ENCODE measurements around the gene SPTLC3. TPM values are rescaled to one million over a fixed set of nuclear protein-coding genes. Genes with fewer than 3 reads are reported as not detected.

The SPTLC3 gene
- total and polyA plus RNA-seq, 2 of the 13 experiments (the other 11 are each of a cell fraction or from before 2014, with no cell fraction given), result 20.5 to 95.6 TPM

- H3K4me3 ChIP-seq (replicated peaks in 1 of 3; ENCODE audit: insufficient read depth in 1 of 3, low read depth in 2 of 3, low read length in 3 of 3), result no peak overlapping the region
- no peaks in the 10 kb centered on the region for H4K20me1 ChIP-seq (ENCODE audit: insufficient read depth, low read length)
- no peak overlapping the region for H3K9ac ChIP-seq (ENCODE audit: insufficient read depth, low read depth, low read length)
- no peak overlapping the region for H3K4me2 ChIP-seq (ENCODE audit: low read depth, low read length)
- DNase-seq (ENCODE audit: low spot score) (no peak), ATAC-seq (no peak), FAIRE-seq (no peak)
- POLR2A ChIA-PET, result no interaction called here
- peaks cover 35% of the 10 kb centered on the region for H3K4me1 ChIP-seq (ENCODE audit: insufficient read depth, low read length)
- H3K27ac ChIP-seq (ENCODE audit: extremely low read length, insufficient read depth, low read length), result no peak overlapping the region
- no TSS peak for BruUV-seq (replicated peaks)
- peaks cover 17 to 43% of the 10 kb centered on the region in 2 experiments; a peak in 4 of 5 replicates for H3K36me3 ChIP-seq (replicated peaks in 1 of 2; ENCODE audit: control insufficient read depth in 1 of 2, insufficient read depth in 2 of 2, low read length in 2 of 2)
- no peaks in the 10 kb centered on the region for H3K27me3 ChIP-seq (ENCODE audit: control insufficient read depth in 1 of 2, insufficient read depth in 2 of 2, low read length in 2 of 2)
- CTCF ChIA-PET (ENCODE audit: low intra/inter-chr PET ratio, low total read pairs), result interaction anchor here (0.9 to 3.7 kb wide), 5 partner anchors 143 to 428 kb away, joined by 3 to 57 read pairs (median 19); no protein-coding TSS in a partner anchor
- in situ Hi-C loops (cut with HindIII; ENCODE audit: extremely low pct_ligation_motif_present, low pct_unique_long_range_greater_than_20kb), result loop anchor here (5.0 kb wide), 2 partner anchors 134 to 429 kb away; no protein-coding TSS in a partner anchor
- H3K9me3 ChIP-seq (ENCODE audit: low read length), result no peaks in the 10 kb centered on the region
- no peaks in the 10 kb centered on the region for H3K79me2 ChIP-seq (ENCODE audit: insufficient read depth, low read length)
- no peak overlapping the region for H2AFZ ChIP-seq (ENCODE audit: low read length)
- intact Hi-C loops (cut with micrococcal nuclease; ENCODE audit: unreplicated experiment), result loop anchor here (1.0 to 10.0 kb wide), 7 partner anchors 127 to 654 kb away; no protein-coding TSS in a partner anchor
- WGBS (ENCODE audit: low lambda C conversion rate), result 100% methylated on average over 1 of the region's 1 CpG
- no peak for TF ChIP-seq RAD51 (IDR thresholded peaks at IDR 0.05; ENCODE audit: borderline replicate concordance)
- no peak for TF ChIP-seq ZNF543 (CRISPR knock-in tag; IDR thresholded peaks at IDR 0.05)
- no peak for TF ChIP-seq CREB1 (IDR thresholded peaks at IDR 0.05)
- TF ChIP-seq CREB1 (CRISPR knock-in tag; IDR thresholded peaks at IDR 0.05), result no peak
- TF ChIP-seq GATAD2A (CRISPR knock-in tag; IDR thresholded peaks at IDR 0.05), result no peak
- no peak for TF ChIP-seq ZNF775 (CRISPR knock-in tag; IDR thresholded peaks at IDR 0.05; ENCODE audit: borderline replicate concordance)
- no peak for TF ChIP-seq ZNF136 (CRISPR knock-in tag; IDR thresholded peaks at IDR 0.05; ENCODE audit: low read depth)
- TF ChIP-seq NAIF1 (CRISPR knock-in tag; IDR thresholded peaks at IDR 0.05; ENCODE audit: borderline replicate concordance), result no peak
- no peak for TF ChIP-seq ZNF382 (CRISPR knock-in tag; IDR thresholded peaks at IDR 0.05; ENCODE audit: borderline replicate concordance)
- TF ChIP-seq SNAPC4 (CRISPR knock-in tag; IDR thresholded peaks at IDR 0.05), result no peak
- no peak for TF ChIP-seq ZNF652 (CRISPR knock-in tag; IDR thresholded peaks at IDR 0.05; ENCODE audit: borderline replicate concordance, low read depth)
- TF ChIP-seq ZBTB37 (CRISPR knock-in tag; IDR thresholded peaks at IDR 0.05), result no peak
- no peak for TF ChIP-seq AKNA (CRISPR knock-in tag; IDR thresholded peaks at IDR 0.05; ENCODE audit: borderline replicate concordance)
These were observed 109.9 kb downstream of the SPTLC3 start for GRCh38 chr20:13118676-13119075.
